A549 (cell line): ENCODE measurements around the gene PAXIP1. TPM values are rescaled to one million over a fixed set of nuclear protein-coding genes. Genes with fewer than 3 reads are reported as not detected.

ENCODE experiments used
- ATAC-seq, 2 experiments: fragments of 200-7000 bp in 1 of 2; fragments of >200 bp in 1 of 2; cut with Nextera tagmentation in 1 of 2; cut with Tn5 transposase in 1 of 2; 3 replicates each; pipeline versions ENCODE4 v1.8.0 to v1.9.1; 2018 to 2020; ENCODE audit warnings: mild to moderate bottlenecking in 1 of 2, moderate library complexity in 1 of 2
- CTCF ChIA-PET: fragments of 300-600 bp; sonication (Branson Sonifier 250); formaldehyde crosslinking; extraction: SDS; loops from one replicate; lab custom pipeline; 2021; ENCODE audit warnings: antibody characterized with exemption, inconsistent platforms; lab: Yijun Ruan, JAX
- POLR2A ChIA-PET: fragments of 350-600 bp; formaldehyde crosslinking; extraction: SDS; loops from one replicate; lab custom pipeline; 2021; ENCODE audit warnings: antibody characterized with exemption, inconsistent platforms; lab: Yijun Ruan, JAX
- DNase-seq, 2 experiments: peaks; one replicate each; pipeline versions ENCODE4 v3.0.0 to v3.0.0-alpha.2; 2011 to 2016; ENCODE audit warnings: low read depth in 1 of 2, low spot score in 1 of 2
- FAIRE-seq: peaks from 2 replicates; lab custom pipeline; 2011; peaks lifted over from hg19 to GRCh38; lab: Jason Lieb, UNC
- H3K27ac ChIP-seq, 2 experiments: fragments of >200 bp; sonication (Bioruptor Twin); formaldehyde crosslinking; 3 replicates each; pipeline ENCODE4 v1.5.1; 2016 to 2017
- H3K4me1 ChIP-seq: fragments of >200 bp; sonication (Bioruptor Twin); formaldehyde crosslinking; 3 replicates; pipeline ENCODE4 v1.6.1; 2016
- H3K4me2 ChIP-seq: fragments of >200 bp; sonication (Bioruptor Twin); formaldehyde crosslinking; 3 replicates; pipeline ENCODE4 v1.6.1; 2016
- H3K4me3 ChIP-seq: fragments of >200 bp; sonication (Bioruptor Twin); formaldehyde crosslinking; 3 replicates; pipeline ENCODE4 v1.5.1; 2016
- H3K9me3 ChIP-seq: fragments of >200 bp; sonication (Bioruptor Twin); formaldehyde crosslinking; 3 replicates; pipeline ENCODE4 v1.6.1; 2016
- BHLHE40 ChIP-seq: IDR thresholded peaks from 2 replicates; pipeline ENCODE4 v1.6.1; 2012; ENCODE audit warnings: low read depth, low read length, inconsistent platforms
- JUN ChIP-seq, 2 experiments: fragments of >200 bp; sonication (Bioruptor Twin); formaldehyde crosslinking; IDR thresholded peaks; 2 replicates in 1 of 2; 3 replicates in 1 of 2; pipeline ENCODE4 v1.6.1; 2016 to 2017
- KDM1A ChIP-seq: fragments of 200-600 bp; sonication (generic); IDR thresholded peaks from 2 replicates; pipeline ENCODE4 v1.6.1; 2016; ENCODE audit warnings: low read depth, mild to moderate bottlenecking
- PHF8 ChIP-seq: fragments of 200-600 bp; sonication (generic); IDR thresholded peaks from 2 replicates; pipeline ENCODE4 v1.6.1; 2016; ENCODE audit warnings: low read depth, mild to moderate bottlenecking, antibody characterized with exemption, moderate library complexity, borderline replicate concordance
- RAD21 ChIP-seq, 2 experiments: fragments of >200 bp in 1 of 2; sonication (Bioruptor Twin) in 1 of 2; formaldehyde crosslinking in 1 of 2; IDR thresholded peaks in 1 of 2; conservative IDR thresholded peaks in 1 of 2; 2 replicates in 1 of 2; 3 replicates in 1 of 2; pipeline ENCODE4 v1.6.1; 2012 to 2018; ENCODE audit warnings: inconsistent platforms in 1 of 2
- RARB ChIP-seq: fragments of 250-450 bp; sonication (Bioruptor Pico); IDR thresholded peaks from 2 replicates; pipeline ENCODE4 v1.8.0; 2021; ENCODE audit warnings: mild to moderate bottlenecking, moderate library complexity
- WGBS: methylation state at CpG from one replicate; pipeline ENCODE4 v1.1.6; 2017; ENCODE audit errors: missing lambda C conversion rate; 5-methylcytosine and 5-hydroxymethylcytosine counted together
- polyA plus RNA-seq, 4 experiments: library from polyadenylated mRNA; depleted of rRNA in 3 of 4; stranded (reverse); fragments of >200 nt; fragmentation: RNase III in 1 of 4; extraction: RNeasy Plus Mini Kit Qiagen cat#74134 plus additional on column Dnase treatment in 1 of 4; gene quantifications; 2 replicates in 3 of 4; 3 replicates in 1 of 4; pipeline ENCODE4 v1.2.3, GENCODE V29; 2011 to 2017
- TF ChIP-seq, protein P1 (sequence below): IDR thresholded peaks from 2 replicates; pipeline ENCODE4 v1.6.1; 2012
- TF ChIP-seq, protein P2 (sequence below): fragments of 200-600 bp; sonication (generic); IDR thresholded peaks from 2 replicates; pipeline ENCODE4 v1.6.1; 2016; ENCODE audit warnings: antibody characterized with exemption, mild to moderate bottlenecking, moderate library complexity
- TF ChIP-seq, protein P3 (sequence below): fragments of 250-450 bp; sonication (Bioruptor Pico); IDR thresholded peaks from 2 replicates; pipeline ENCODE4 v1.5.0; 2021; ENCODE audit warnings: mild to moderate bottlenecking, moderate library complexity, borderline replicate concordance

The PAXIP1 gene
- polyA plus RNA-seq, 2 of the 4 experiments (the other 2 are of a cell fraction) = 15.3 to 15.7 TPM

DNA sequence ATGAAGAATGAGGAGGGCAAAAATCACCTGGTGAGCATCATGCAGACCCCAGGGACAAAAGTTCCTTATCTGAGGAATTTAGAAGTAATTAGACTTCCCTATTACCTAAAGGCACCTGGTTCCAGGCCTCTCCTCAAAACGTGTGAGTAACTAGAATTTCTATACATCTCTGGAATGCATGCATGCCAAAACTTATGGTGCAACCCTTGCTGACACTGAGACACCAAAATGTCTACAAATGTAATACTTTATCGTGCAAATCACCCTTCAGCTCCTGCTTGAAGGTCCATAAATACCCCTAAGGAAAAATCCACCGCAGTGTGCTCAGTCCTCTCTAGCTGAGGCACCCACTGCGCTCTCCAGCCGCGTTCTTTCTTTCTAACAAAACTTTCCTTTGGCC lies 84.2 kb downstream of the PAXIP1 start:
- Histone ChIP-seq H3K4me3 (no peak overlapping the region), H3K4me2 (no peak overlapping the region), H3K4me1 (no peaks in the 10 kb centered on the region)
- WGBS = 60% methylated on average over 6 of the region's 6 CpGs
- no peak for TF ChIP-seq JUN (IDR thresholded peaks at IDR 0.05)
- no peak for TF ChIP-seq KDM1A
- TF ChIP-seq, all 56 proteins: peak for 0
- CTCF ChIA-PET = interaction anchor here (1.2 to 3.4 kb wide), 2 partner anchors 9 to 34 kb away, joined by 3 to 17 read pairs; no protein-coding TSS in a partner anchor
- DNase-seq = no peak
- Histone ChIP-seq H3K27ac (no peak overlapping the region), H3K9me3 (no peaks in the 10 kb centered on the region)
- FAIRE-seq = no peak
- no peak for ATAC-seq
- POLR2A ChIA-PET = no interaction called here

DNA sequence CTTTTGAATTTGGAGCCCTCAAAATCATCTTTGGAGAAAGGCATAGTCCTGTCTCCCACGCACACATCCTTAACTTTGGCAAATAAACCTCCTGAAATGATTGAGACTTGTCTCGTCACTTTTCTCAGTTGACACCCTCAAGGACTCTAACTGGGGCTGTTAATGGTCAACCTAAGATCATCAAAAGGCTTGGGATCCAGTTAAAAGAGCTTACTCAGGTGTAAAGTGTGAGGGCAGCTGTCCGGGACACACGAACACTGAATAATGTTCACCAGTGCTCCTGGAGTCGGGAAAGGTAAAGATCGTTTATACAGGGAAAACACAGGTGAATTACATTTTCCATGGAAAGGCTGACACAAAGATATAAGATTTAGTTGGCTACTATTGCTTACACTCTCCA lies 84.7 kb downstream of the PAXIP1 start:
- ChIA-PET CTCF (interaction anchor here (1.2 to 3.4 kb wide), 2 partner anchors 9 to 35 kb away, joined by 3 to 17 read pairs; no protein-coding TSS in a partner anchor), POLR2A (no interaction called here)
- ATAC-seq = no peak
- TF ChIP-seq RARB = no peak
- TF ChIP-seq, all 56 proteins: peak for 0
- WGBS = 24% methylated on average over 6 of the region's 6 CpGs
- Histone ChIP-seq H3K4me2 (no peak overlapping the region), H3K27ac (no peak overlapping the region), H3K4me3 (no peak overlapping the region), H3K9me3 (no peaks in the 10 kb centered on the region), H3K4me1 (no peaks in the 10 kb centered on the region)
- DNase-seq (no peak), FAIRE-seq (no peak)

DNA sequence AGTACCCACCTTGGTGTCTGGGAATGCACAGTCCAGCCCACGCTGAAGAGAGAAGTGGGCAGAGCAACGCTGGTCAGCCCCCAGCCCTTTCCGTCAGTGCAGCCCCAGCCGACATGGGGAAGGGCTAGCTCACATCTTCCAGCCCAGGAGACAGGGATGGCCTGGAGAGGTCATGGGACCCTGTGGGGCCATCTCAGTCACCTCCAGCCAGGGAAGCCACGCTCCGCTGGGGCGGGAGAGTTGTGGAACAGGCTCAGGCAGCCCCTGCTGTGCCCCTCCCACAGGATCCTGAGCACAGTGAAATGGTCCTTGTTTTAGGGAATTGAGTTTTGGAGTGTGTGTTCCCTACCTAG lies 85.1 kb downstream of the PAXIP1 start:
- CTCF ChIA-PET = interaction anchor here (3.4 kb wide), 1 partner anchor 10 kb away, joined by 17 read pairs; no protein-coding TSS in a partner anchor
- 33% methylated on average over 4 of the region's 7 CpGs for WGBS
- FAIRE-seq = no peak
- Histone ChIP-seq H3K4me1 (no peaks in the 10 kb centered on the region), H3K4me2 (no peak overlapping the region), H3K4me3 (no peak overlapping the region), H3K27ac (no peak overlapping the region), H3K9me3 (no peaks in the 10 kb centered on the region)
- POLR2A ChIA-PET = no interaction called here
- no peak for ATAC-seq
- TF ChIP-seq, protein P1, sequence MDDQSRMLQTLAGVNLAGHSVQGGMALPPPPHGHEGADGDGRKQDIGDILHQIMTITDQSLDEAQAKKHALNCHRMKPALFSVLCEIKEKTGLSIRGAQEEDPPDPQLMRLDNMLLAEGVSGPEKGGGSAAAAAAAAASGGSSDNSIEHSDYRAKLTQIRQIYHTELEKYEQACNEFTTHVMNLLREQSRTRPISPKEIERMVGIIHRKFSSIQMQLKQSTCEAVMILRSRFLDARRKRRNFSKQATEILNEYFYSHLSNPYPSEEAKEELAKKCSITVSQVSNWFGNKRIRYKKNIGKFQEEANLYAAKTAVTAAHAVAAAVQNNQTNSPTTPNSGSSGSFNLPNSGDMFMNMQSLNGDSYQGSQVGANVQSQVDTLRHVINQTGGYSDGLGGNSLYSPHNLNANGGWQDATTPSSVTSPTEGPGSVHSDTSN = no peak
- TF ChIP-seq RAD21 (conservative IDR thresholded peaks at IDR 0.05 in 1 of 2, IDR thresholded peaks at IDR 0.05 in 1 of 2) (no peak), JUN (IDR thresholded peaks at IDR 0.05) (no peak), BHLHE40 (no peak), PHF8 (no peak)
- TF ChIP-seq, protein P2, sequence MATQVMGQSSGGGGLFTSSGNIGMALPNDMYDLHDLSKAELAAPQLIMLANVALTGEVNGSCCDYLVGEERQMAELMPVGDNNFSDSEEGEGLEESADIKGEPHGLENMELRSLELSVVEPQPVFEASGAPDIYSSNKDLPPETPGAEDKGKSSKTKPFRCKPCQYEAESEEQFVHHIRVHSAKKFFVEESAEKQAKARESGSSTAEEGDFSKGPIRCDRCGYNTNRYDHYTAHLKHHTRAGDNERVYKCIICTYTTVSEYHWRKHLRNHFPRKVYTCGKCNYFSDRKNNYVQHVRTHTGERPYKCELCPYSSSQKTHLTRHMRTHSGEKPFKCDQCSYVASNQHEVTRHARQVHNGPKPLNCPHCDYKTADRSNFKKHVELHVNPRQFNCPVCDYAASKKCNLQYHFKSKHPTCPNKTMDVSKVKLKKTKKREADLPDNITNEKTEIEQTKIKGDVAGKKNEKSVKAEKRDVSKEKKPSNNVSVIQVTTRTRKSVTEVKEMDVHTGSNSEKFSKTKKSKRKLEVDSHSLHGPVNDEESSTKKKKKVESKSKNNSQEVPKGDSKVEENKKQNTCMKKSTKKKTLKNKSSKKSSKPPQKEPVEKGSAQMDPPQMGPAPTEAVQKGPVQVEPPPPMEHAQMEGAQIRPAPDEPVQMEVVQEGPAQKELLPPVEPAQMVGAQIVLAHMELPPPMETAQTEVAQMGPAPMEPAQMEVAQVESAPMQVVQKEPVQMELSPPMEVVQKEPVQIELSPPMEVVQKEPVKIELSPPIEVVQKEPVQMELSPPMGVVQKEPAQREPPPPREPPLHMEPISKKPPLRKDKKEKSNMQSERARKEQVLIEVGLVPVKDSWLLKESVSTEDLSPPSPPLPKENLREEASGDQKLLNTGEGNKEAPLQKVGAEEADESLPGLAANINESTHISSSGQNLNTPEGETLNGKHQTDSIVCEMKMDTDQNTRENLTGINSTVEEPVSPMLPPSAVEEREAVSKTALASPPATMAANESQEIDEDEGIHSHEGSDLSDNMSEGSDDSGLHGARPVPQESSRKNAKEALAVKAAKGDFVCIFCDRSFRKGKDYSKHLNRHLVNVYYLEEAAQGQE = no peak
- TF ChIP-seq, protein P3, sequence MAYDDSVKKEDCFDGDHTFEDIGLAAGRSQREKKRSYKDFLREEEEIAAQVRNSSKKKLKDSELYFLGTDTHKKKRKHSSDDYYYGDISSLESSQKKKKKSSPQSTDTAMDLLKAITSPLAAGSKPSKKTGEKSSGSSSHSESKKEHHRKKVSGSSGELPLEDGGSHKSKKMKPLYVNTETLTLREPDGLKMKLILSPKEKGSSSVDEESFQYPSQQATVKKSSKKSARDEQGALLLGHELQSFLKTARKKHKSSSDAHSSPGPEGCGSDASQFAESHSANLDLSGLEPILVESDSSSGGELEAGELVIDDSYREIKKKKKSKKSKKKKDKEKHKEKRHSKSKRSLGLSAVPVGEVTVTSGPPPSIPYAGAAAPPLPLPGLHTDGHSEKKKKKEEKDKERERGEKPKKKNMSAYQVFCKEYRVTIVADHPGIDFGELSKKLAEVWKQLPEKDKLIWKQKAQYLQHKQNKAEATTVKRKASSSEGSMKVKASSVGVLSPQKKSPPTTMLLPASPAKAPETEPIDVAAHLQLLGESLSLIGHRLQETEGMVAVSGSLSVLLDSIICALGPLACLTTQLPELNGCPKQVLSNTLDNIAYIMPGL (CRISPR knock-in tag) = no peak
- no peak for DNase-seq
